GM11168 (cell line): Measurements from ENCODE around the gene CCDC15.
"Not testable (repeated sequence)": the region's sequence is repeated elsewhere in the genome, so short reads cannot be mapped to it uniquely, and the experiment has no call there.

Source experiments
- in situ Hi-C: fragments of 300-500 bp; cut with MboI; formaldehyde crosslinking; loops from one replicate; pipeline ENCODE4 v1.12.0; 2022; ENCODE audit warnings: low sequenced_read_pairs; ENCODE audit not compliant: unreplicated experiment

Gene CCDC15

GRCh38 chr11:124987096-124987495, 33.1 kb downstream of the CCDC15 start:
- in situ Hi-C loops: no loop called here

GRCh38 chr11:124988063-124988462, 34.1 kb downstream of the CCDC15 start:
- in situ Hi-C loops: no loop called here

DNA sequence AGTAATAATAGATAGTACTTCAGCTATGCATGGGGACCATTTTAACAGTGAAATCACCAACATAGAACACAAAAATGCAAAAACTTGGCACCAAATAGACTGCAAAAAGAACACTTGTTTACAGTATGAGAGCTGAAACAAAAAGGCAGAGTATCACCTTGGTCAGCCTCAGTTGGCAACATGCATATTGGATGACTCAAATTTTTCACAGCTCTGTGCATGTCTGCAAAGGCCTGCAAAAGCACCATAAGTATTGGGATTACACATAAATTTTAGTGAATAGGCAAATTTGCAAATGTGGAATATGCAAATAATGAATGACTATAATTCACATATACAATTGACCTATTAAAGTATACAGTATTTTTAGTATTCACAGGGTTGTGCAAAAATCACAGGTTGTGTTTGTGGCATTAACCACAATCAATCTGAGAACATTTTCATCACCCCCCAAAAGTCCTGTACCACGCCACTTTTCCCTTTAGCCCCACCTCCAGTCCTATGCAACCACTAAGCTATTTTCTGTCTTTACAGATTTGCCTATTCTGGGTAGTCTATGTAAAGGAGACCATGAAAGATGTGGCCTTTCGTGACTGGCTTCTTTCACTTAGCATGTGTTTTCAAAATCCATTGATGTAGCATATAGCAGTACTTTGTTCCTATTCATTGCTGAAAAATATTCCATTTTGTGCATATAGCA, 47.2 kb downstream of the CCDC15 start:
- in situ Hi-C loops: no loop called here

DNA sequence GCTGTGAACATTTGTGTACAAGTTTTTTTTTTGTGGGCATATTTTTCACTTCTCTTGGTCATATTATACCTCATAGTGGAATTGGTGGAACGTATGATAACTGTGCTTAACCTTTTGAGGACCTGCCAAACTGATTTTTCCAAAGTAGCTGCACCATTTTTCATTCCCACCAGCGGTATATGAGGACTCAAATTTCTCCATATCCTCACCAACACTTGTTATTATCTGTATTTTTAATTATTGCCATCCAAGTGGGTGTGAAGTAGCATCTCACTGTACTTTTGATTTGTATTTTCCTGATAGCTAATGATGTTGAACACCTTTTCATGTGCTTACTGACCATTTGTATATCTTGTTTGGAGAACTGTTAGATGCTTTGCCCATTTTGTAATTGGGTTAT, 47.8 kb downstream of the CCDC15 start:
- in situ Hi-C loops: no loop called here

DNA sequence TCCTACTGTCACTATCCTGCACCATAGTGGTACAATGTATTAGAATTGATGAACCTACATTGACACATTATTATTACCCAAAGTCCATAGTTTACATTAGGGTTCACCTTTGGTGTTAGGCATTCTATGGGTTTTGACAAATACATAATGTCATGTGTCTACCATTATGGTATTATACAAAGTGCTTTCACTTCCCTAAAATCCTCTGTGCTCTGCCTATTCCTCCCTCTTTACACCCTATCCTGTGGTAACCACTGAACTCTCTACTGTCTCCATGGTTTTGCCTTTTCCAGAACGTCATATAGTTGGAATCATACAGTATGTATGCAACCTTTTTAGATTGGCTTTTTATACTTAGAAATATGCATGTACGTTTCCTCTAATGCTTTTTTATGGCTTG, 51.5 kb downstream of the CCDC15 start:
- in situ Hi-C loops: no loop called here

DNA sequence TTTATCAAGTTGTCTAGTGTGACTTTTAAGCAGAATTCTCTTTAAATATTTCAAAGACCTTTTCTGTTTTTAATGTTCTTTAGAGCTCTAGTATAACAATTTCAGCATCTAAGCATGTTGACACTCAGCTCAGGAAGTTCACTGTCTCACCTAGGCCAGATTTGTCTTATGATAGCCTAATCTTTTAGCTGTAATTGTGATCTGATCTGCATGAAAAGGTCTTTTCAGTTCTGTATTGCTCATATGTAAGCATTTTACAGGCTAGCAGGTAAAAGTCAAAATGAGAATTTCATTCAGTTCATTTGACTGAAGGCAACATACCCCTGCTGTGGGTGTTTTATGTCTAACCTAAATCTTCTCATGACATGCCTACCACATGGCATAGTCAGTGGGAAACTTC, 62.4 kb downstream of the CCDC15 start:
- in situ Hi-C loops: no loop called here

DNA sequence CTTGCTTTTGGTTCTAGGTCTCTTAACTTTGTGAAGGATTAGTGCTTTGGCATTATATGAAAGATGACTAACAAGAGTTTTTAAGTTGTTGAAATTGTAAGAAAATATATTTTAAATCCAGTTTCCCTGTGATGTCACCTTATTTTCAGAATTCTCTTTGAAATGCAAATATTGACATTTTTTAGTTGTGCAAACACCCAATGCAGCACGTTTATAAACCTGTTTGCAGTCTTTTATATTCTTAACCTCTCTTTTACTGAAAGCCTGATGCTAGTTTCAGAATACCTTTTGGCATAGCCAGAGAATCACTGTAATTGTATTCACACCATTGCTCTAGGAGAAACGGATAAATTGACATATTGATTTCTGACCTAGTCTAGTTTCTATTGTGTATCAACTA, 66.3 kb downstream of the CCDC15 start:
- in situ Hi-C loops: no loop called here

- in situ Hi-C loops: no loop called here
Measured at GRCh38 chr11:125022551-125022950, 68.5 kb downstream of the CCDC15 start.

GRCh38 chr11:125025968-125026367, 72.0 kb downstream of the CCDC15 start:
- in situ Hi-C loops: no loop called here

GRCh38 chr11:125029431-125029830, 75.4 kb downstream of the CCDC15 start:
- in situ Hi-C loops: not testable (repeated sequence)

- in situ Hi-C loops: no loop called here
Measured at GRCh38 chr11:125036933-125037332, 82.9 kb downstream of the CCDC15 start.

GRCh38 chr11:125049164-125049792, 95.3 kb downstream of the CCDC15 start:
- in situ Hi-C loops: no loop called here

DNA sequence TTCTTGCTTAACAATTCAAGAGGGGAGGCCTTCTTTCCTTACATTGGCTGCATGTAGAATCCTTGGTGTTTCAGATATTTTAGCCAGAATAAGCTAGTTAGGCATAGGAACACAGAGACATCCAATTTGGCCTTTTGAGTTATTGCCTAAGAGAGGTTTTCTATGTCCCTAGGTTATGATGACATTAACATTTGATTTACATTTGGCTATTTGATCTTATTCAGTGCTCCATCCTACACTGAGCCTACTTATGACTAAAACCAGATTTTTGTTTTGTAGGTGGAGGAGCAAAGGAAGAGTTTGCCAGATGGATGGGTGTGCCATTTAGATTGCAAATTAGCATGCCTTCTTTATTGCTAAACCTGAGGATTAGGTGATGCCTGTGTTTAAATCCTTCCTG, 98.0 kb downstream of the CCDC15 start:
- in situ Hi-C loops: no loop called here

GRCh38 chr11:125053167-125053566, 99.2 kb downstream of the CCDC15 start:
- in situ Hi-C loops: no loop called here

DNA sequence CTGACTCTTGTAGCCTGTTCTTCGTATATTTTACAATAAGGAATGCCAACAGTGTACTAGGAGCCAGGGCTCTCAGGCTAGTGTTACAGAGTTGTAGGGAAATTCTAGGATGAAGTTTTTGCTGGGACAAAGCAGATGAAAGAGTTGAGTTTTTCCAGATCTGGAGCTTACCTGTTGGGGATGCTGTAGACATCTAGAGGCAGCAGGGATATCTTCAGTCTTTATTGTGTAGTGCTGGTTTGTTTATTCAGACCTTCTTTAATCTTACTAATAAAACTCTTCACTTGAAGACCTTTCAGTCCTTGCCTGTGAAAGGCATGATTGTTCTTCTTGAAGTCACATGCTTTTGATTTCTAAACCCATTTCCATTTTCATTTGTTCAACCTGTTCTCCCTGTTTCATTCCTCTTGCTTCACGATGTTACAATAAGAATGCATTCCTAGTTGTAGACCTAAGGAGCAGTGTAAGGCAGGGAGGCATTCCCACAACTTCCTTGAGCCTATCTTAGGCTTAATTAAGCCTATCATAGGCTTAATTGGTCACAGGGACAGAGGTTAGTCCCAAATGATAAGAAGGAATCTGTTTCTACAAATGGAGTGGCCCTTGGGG, 101.2 kb downstream of the CCDC15 start:
- in situ Hi-C loops: no loop called here

DNA sequence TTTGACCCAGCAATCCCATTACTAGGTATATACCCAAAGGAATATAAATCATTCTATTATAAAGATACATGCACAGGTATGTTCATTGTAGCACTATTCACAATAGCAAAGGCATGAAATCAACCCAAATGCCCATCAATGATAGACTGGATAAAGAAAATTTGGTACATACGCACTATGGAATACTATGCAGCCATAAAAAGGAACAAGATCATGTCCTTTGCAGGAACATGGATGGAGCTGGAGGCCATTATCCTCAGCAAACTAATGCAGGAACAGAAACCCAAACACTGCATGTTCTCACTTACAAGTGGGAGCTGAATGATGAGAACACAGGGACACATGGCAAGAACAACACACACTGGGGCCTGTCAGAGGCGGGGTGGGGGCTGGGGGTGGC, 102.1 kb downstream of the CCDC15 start:
- in situ Hi-C loops: not testable (repeated sequence)

DNA sequence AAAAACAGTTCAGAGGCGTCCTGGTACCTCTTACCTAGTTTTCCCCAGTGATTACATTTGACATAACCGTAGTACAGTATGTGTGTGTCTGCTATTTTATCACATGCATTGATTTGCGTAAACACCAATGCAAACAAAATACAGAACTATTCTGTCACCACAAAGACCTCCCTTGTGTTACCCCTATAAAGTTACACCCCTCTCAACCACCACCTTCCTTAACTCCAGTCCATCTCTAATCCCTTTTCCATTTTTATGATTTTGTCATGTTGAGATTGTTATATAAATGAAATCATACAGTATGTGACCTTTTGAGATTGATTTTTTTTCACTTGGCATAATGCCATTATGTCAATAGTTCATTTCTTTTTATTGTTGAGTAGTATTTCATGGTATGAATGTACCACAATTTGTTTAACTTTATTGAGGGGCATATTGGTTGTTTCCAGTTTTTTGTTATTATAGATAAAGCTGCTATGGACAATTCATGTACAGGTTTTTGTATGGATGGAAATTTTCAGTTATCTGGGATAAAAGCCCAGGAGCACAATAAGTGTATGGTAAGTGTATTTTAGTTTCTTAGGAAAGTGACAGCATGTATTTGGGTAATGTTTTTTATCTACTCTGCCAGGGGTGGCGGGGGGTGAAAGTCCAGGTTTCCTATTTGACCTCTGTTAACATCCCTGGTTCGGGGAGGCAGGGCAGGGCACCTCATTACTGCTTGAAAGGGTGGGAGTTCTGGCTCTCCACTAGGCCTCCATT, 103.1 kb downstream of the CCDC15 start:
- in situ Hi-C loops: no loop called here

GRCh38 chr11:125057693-125058016, 103.7 kb downstream of the CCDC15 start:
- in situ Hi-C loops: no loop called here

GRCh38 chr11:125061281-125061680, 107.3 kb downstream of the CCDC15 start:
- in situ Hi-C loops: no loop called here

DNA sequence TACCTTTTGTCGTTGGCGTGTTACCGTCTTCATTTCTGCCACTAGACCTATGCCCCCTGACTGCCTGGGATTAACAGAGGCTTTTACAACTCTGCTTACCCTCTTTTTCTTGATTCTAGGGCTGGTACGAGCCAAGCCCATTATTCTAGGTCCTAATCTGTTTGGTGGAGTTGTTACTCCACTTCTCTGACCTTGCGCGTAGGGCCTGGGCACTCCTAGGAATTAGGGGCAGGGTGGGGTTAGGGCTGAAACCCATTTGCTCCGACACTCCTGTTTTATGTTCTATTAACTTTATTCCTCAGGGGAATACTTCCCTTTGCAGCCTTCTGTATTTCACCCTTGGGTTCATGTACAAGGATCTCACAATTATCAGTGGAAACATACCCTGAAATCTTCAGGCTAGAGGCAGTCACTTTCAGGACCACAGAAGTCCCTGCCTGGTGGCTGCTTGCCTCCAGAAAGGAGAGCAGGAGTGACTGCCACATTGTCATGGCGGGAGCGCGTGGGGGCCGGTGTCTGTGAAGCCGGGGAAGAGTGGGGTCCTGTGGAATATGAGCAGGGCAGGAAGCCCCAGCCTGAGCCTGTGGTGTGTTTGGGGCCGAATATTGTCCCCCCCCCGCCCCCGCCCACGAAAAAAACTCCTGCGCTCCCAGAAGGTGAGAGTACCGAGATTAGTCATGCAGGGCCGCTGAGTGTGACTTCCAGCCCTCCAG, 108.4 kb downstream of the CCDC15 start:
- in situ Hi-C loops: no loop called here
